ENCODE results near the gene GULP1. TPM values are rescaled to one million over a fixed set of nuclear protein-coding genes. Genes with fewer than 3 reads are reported as not detected.
A peak's percentile ranks its signal among the peaks of the same experiment; 100 is the strongest.

Gene GULP1
- total and polyA plus RNA-seq, 11 donors: 1.1 to 8.3 (median 4.7) TPM

DNA sequence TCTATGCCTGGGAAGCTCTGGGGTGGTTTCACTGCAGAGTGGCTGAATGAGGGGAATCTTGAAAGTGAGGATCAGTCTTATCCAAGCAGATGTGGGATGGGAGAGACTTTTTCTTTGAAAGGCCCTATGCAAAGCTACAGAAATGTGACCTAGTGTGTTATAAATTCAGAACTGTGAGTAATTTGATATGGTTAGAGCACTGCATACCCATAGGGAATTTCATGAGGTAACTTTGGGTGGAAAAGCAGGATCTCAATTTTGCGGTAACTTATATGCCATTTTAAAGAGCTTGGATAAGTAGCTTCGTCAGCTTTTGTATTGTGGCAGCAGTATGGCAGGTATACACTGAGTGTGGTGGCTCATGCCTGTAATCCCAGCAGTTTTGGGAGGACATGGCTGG, 40.9 kb downstream of the GULP1 start:
- intact Hi-C loops (cut with DNase I): loop anchor here in 1 of 10 donors (2.0 kb wide), 1 partner anchor 40 kb away; no protein-coding TSS in a partner anchor
- H3K9me3 ChIP-seq: no peaks in the 10 kb centered on the region
- ATAC-seq (no peak), DNase-seq (no peak)
- H3K36me3 ChIP-seq: no peaks in the 10 kb centered on the region
- H3K27me3 ChIP-seq: no peaks in the 10 kb centered on the region
- no peak overlapping the region for H3K4me3 ChIP-seq
- WGBS, 4 donors: 83 to 97% (median 94%) methylated on average over 2 of the region's 2 CpGs
- peak overlapping the region in 3 of 12 donors; percentile 34 to 69 (median 56) for H3K27ac ChIP-seq
- H3K4me1 ChIP-seq: peaks cover 0 to 24% (median 9%) of the 10 kb centered on the region in 12 donors
- no peak for TF ChIP-seq POLR2A (IDR thresholded peaks at IDR 0.05)
- TF ChIP-seq, protein P1, sequence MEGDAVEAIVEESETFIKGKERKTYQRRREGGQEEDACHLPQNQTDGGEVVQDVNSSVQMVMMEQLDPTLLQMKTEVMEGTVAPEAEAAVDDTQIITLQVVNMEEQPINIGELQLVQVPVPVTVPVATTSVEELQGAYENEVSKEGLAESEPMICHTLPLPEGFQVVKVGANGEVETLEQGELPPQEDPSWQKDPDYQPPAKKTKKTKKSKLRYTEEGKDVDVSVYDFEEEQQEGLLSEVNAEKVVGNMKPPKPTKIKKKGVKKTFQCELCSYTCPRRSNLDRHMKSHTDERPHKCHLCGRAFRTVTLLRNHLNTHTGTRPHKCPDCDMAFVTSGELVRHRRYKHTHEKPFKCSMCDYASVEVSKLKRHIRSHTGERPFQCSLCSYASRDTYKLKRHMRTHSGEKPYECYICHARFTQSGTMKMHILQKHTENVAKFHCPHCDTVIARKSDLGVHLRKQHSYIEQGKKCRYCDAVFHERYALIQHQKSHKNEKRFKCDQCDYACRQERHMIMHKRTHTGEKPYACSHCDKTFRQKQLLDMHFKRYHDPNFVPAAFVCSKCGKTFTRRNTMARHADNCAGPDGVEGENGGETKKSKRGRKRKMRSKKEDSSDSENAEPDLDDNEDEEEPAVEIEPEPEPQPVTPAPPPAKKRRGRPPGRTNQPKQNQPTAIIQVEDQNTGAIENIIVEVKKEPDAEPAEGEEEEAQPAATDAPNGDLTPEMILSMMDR (IDR thresholded peaks at IDR 0.05): no peak

DNA sequence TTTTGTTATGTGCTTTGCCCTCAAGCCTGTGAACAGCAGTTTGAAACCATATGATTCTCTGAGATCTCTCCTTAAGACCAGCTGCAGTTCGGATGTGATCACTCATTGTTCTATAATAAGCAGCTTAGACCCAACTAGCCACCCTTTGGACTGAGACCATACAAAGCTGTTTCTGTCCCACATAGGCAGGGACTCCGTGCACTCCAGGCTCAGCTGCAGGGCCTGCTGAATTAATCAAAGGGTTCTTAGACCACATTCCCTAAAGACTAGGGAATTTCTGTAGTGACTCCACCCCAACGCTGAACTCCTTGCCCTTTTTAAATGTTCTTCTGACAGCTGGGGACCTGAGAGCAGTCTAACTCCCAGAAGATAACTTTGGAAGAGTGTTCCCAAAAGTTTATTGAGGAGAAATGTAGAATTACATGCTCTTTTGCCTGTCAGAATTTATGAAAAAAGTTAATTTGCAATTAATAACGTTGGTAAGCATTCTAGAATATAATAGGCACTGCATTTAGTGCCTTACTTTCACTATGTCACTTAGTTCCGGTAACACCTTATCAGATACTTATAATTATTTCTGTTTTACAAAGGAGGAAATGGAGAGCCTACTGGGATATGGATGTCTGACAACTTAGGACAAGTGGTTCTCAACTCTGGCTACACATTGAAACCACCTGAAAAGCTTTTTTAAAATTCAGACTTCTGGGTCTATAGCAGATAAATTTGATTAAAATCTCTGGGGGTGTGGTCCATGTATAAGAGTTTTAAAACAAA, 42.3 kb downstream of the GULP1 start:
- intact Hi-C loops (cut with DNase I): loop anchor here in 1 of 10 donors (2.0 kb wide), 1 partner anchor 41 kb away; no protein-coding TSS in a partner anchor

DNA sequence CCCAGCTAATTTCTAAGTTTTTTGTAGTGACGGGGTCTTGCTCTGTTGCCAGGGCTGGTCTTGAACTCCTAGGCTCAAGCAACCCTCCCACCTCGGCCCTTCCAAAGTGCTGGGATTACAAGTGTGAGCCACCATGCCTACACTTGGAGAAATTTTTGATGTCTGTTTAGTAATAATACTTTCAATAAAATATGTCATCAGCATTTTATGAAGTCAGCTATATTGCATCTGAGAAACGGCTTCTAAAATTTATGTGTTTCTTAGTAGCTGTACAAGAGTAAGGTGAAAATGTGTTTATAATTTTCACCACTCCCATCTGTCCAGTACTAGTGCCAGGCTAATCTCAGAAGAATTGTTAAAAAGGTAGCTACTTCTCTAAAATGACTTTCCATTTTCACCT, 46.8 kb downstream of the GULP1 start:
- H3K36me3 ChIP-seq: no peaks in the 10 kb centered on the region
- H3K4me3 ChIP-seq: no peak overlapping the region
- H3K27me3 ChIP-seq: no peaks in the 10 kb centered on the region
- H3K4me1 ChIP-seq: peaks cover 0 to 13% (median 2%) of the 10 kb centered on the region in 12 donors
- DNase-seq (no peak), ATAC-seq (no peak)
- TF ChIP-seq, protein P1 (IDR thresholded peaks at IDR 0.05): no peak
- TF ChIP-seq POLR2A (IDR thresholded peaks at IDR 0.05): no peak
- H3K9me3 ChIP-seq: peaks cover 0 to 6% (median 0%) of the 10 kb centered on the region in 12 donors
- no peak overlapping the region for H3K27ac ChIP-seq
- intact Hi-C loops (cut with DNase I): no loop called here
- WGBS, 4 donors: 91 to 98% (median 93%) methylated on average over 3 of the region's 3 CpGs

More for the DNA sequence above, 42.3 kb downstream of the GULP1 start:
- ATAC-seq: peak; percentile 82 to 91 (median 87)
- DNase-seq: peak in 4 of 5 donors; percentile 23 to 60 (median 32)
- Histone ChIP-seq H3K4me1 (peaks cover 0 to 24% (median 9%) of the 10 kb centered on the region in 12 donors), H3K4me3 (peak overlapping the region in 6 of 12 donors; percentile 6 to 24 (median 19)), H3K9me3 (no peaks in the 10 kb centered on the region), H3K27ac (peak overlapping the region in 11 of 12 donors; percentile 9 to 75 (median 56)), H3K36me3 (no peaks in the 10 kb centered on the region), H3K27me3 (no peaks in the 10 kb centered on the region)
- no peak for TF ChIP-seq POLR2A (IDR thresholded peaks at IDR 0.05)
- TF ChIP-seq, protein P1 (IDR thresholded peaks at IDR 0.05): no peak
- 13 to 23% (median 21%) methylated on average over 5 of the region's 5 CpGs for WGBS, 4 donors

DNA sequence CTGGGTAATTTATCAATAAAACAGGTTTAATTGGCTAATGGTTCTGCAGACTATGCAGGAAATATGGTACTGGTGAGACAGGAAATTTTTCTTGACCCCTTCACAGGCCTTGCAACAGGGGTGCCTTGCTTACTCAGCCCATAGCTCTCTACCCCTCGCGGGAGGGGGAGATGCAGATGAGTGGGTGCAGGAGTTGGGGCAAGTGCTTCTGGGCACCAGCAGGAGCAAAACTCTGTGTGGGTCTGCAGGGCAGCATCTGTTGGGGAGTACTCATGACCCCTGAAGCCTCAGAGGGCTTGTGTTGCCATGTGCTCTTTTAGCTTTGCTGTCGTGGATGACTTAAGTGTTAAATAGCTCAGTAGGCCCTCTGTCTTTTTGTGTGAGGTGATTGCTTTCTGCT, 48.6 kb downstream of the GULP1 start:
- intact Hi-C loops (cut with DNase I): loop anchor here in 1 of 10 donors (10.0 kb wide), 1 partner anchor 45 kb away; the partner anchor contains the start of gene GULP1
- ATAC-seq: no peak
- no peaks in the 10 kb centered on the region for H3K27me3 ChIP-seq
- no peaks in the 10 kb centered on the region for H3K36me3 ChIP-seq
- WGBS, 4 donors: 90 to 98% (median 93%) methylated on average over 3 of the region's 3 CpGs
- no peak for TF ChIP-seq POLR2A (IDR thresholded peaks at IDR 0.05)
- TF ChIP-seq, protein P1 (IDR thresholded peaks at IDR 0.05): no peak
- no peaks in the 10 kb centered on the region for H3K4me1 ChIP-seq
- no peak overlapping the region for H3K4me3 ChIP-seq
- DNase-seq: no peak
- peaks cover 0 to 6% (median 0%) of the 10 kb centered on the region in 12 donors for H3K9me3 ChIP-seq
- no peak overlapping the region for H3K27ac ChIP-seq
